GM19455 (cell line): Measurements from ENCODE around the gene CRIP3.

ENCODE experiments used
- ATAC-seq: cut with Tn5 transposase; IDR thresholded peaks from one replicate; pipeline ENCODE4 v1.9.1; 2021; ENCODE audit not compliant: unreplicated experiment

The CRIP3 gene

DNA sequence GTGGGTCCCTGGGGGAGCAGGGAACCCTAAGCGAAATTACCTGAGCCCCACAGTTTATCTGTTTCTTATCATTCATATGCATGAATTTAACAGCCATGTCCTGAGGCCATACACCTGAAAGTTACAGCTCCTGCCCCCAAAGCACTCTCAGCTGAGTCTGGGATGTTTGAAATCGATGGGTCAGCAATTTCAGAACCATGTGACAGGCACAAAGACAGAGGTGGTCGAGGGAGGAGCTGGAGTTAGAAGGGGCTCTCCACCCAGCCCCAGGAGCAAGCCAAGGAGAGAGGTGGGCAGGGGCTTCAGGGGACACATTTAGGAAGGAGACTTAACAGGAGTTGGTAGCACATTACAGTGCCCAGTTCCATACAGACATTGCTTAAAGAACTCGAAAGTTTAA, 50.4 kb downstream of the CRIP3 start:
- no peak for ATAC-seq

GRCh38 chr6:43257367-43258145, 51.1 kb downstream of the CRIP3 start:
- no peak for ATAC-seq

GRCh38 chr6:43256670-43257366, 51.8 kb downstream of the CRIP3 start:
- ATAC-seq, result no peak
